K562 (cell line): ENCODE data around the gene TEDC1.

ENCODE experiments used
- CBX5 ChIP-seq: IDR thresholded peaks from 2 replicates; pipeline ENCODE4 v1.6.1; 2014; ENCODE audit warnings: low read depth, borderline replicate concordance
- CHD2 ChIP-seq: IDR thresholded peaks from 2 replicates; pipeline ENCODE4 v1.6.1; 2011; ENCODE audit warnings: low read depth, low read length
- NONO ChIP-seq, 2 experiments: fragments of 200-400 bp in 1 of 2; fragments of 450-650 bp in 1 of 2; formaldehyde crosslinking in 1 of 2; IDR thresholded peaks; 2 replicates each; pipeline ENCODE4 v1.6.1; 2017; ENCODE audit warnings: low read depth in 2 of 2, mild to moderate bottlenecking in 2 of 2, moderate library complexity in 2 of 2, low read length in 1 of 2
- PPARD ChIP-seq: fragments of 250-450 bp; sonication (Bioruptor Pico); IDR thresholded peaks from 2 replicates; pipeline ENCODE4 v1.8.0; 2022; ENCODE audit warnings: inconsistent platforms, mild to moderate bottlenecking, moderate library complexity
- RBBP5 ChIP-seq: fragments of 200-600 bp; sonication (generic); IDR thresholded peaks from 2 replicates; pipeline ENCODE4 v1.6.1; 2012; ENCODE audit warnings: borderline replicate concordance, mild to moderate bottlenecking, low read length, control low read depth, inconsistent platforms; ENCODE audit not compliant: insufficient read depth, poor library complexity, severe bottlenecking
- REST ChIP-seq, 2 experiments: fragments of 450-650 bp; formaldehyde crosslinking in 1 of 2; IDR thresholded peaks; 2 replicates each; pipeline versions ENCODE4 v1.4.0 to v1.6.1; 2014 to 2020; ENCODE audit warnings: mild to moderate bottlenecking in 2 of 2, borderline replicate concordance in 1 of 2, low read depth in 1 of 2
- SIN3B ChIP-seq: fragments of 450-650 bp; IDR thresholded peaks from 2 replicates; pipeline ENCODE4 v1.6.1; 2017; ENCODE audit warnings: low read depth, mild to moderate bottlenecking, moderate library complexity
- SP1 ChIP-seq: sonication (generic); formaldehyde crosslinking; IDR thresholded peaks from 2 replicates; pipeline ENCODE4 v1.8.1; 2022; ENCODE audit warnings: mild to moderate bottlenecking, missing genetic modification reagents
- TBL1XR1 ChIP-seq, 2 experiments: IDR thresholded peaks; 2 replicates each; pipeline ENCODE4 v1.6.1; 2012; ENCODE audit warnings: improper control_type of control experiment in 2 of 2, low read length in 2 of 2, mild to moderate bottlenecking in 1 of 2
- THRA ChIP-seq: fragments of 450-650 bp; IDR thresholded peaks from 2 replicates; pipeline ENCODE4 v1.6.1; 2017; ENCODE audit warnings: mild to moderate bottlenecking, moderate library complexity
- ZNF239 ChIP-seq: fragments of 250-450 bp; sonication (Bioruptor Pico); IDR thresholded peaks from 2 replicates; pipeline ENCODE4 v1.4.0; 2020; ENCODE audit warnings: mild to moderate bottlenecking
- ZNF274 ChIP-seq: IDR thresholded peaks from 2 replicates; pipeline ENCODE4 v1.6.1; 2011; ENCODE audit warnings: low read depth, mild to moderate bottlenecking, low read length, moderate library complexity, borderline replicate concordance
- ZNF324 ChIP-seq: fragments of 250-450 bp; sonication (Bioruptor Pico); IDR thresholded peaks from 2 replicates; pipeline ENCODE4 v1.4.0; 2020; ENCODE audit warnings: mild to moderate bottlenecking
- ZNF717 ChIP-seq: fragments of 250-450 bp; sonication (Bioruptor Pico); IDR thresholded peaks from 2 replicates; pipeline ENCODE4 v1.5.0; 2021

- TF ChIP-seq THRA (no peak), TBL1XR1 (IDR thresholded peaks at IDR 0.05; ENCODE audit: low read length in 2 of 2) (no peak), CBX5 (no peak), RBBP5 (no peak), SP1 (no peak), NONO (IDR thresholded peaks at IDR 0.05; ENCODE audit: low read depth in 2 of 2, low read length in 1 of 2) (no peak), PPARD (CRISPR knock-in tag) (no peak), ZNF324 (no peak), ZNF717 (CRISPR knock-in tag) (no peak), ZNF274 (no peak), ZNF239 (CRISPR knock-in tag) (no peak), SIN3B (no peak), REST (IDR thresholded peaks at IDR 0.05; ENCODE audit: borderline replicate concordance) (no peak), REST (CRISPR knock-in tag; IDR thresholded peaks at IDR 0.05; ENCODE audit: low read depth) (no peak), CHD2 (no peak)
Observed at GRCh38 chr14:105468621-105469241, 22.3 kb upstream of the TEDC1 start.
